SK-N-SH treated with all-trans-retinoic acid at 6 μM for 48 hours (cell line): ENCODE measurements around the gene ZGLP1.

ENCODE experiments used
- ATAC-seq: fragments of 200-7000 bp; cut with Tn5 transposase; 3 replicates; pipeline ENCODE4 v1.9.1; 2020; ENCODE audit warnings: mild to moderate bottlenecking, moderate library complexity
- CSDC2 ChIP-seq: fragments of 250-450 bp; sonication (Bioruptor Pico); IDR thresholded peaks from 2 replicates; pipeline ENCODE4 v1.5.0; 2020; ENCODE audit warnings: mild to moderate bottlenecking, moderate library complexity
- ISL1 ChIP-seq: fragments of 250-450 bp; sonication (Bioruptor Pico); IDR thresholded peaks from 2 replicates; pipeline ENCODE4 v2.1.2; 2022; ENCODE audit warnings: mild to moderate bottlenecking, moderate library complexity
- OSR1 ChIP-seq: fragments of 250-450 bp; sonication (Bioruptor Pico); IDR thresholded peaks from 2 replicates; pipeline ENCODE4 v1.8.0; 2022; ENCODE audit warnings: moderate library complexity, mild to moderate bottlenecking, inconsistent platforms
- POU6F1 ChIP-seq: fragments of 250-450 bp; sonication (Bioruptor Pico); IDR thresholded peaks from 2 replicates; pipeline ENCODE4 v1.8.0; 2021; ENCODE audit warnings: low read depth, mild to moderate bottlenecking, moderate library complexity, borderline replicate concordance
- TCF4 ChIP-seq: fragments of 250-450 bp; sonication (Bioruptor Pico); IDR thresholded peaks from 2 replicates; pipeline ENCODE4 v1.8.0; 2021; ENCODE audit warnings: mild to moderate bottlenecking, moderate library complexity, borderline replicate concordance
- TOX ChIP-seq: fragments of 250-450 bp; sonication (Bioruptor Pico); IDR thresholded peaks from 2 replicates; pipeline ENCODE4 v1.8.0; 2021; ENCODE audit warnings: mild to moderate bottlenecking, moderate library complexity, borderline replicate concordance
- ZFP3 ChIP-seq: fragments of 250-450 bp; sonication (Bioruptor Pico); IDR thresholded peaks from 2 replicates; pipeline ENCODE4 v1.5.0; 2020; ENCODE audit warnings: mild to moderate bottlenecking, moderate library complexity
- TF ChIP-seq, protein P1 (sequence below): fragments of 250-450 bp; sonication (Bioruptor Pico); IDR thresholded peaks from 2 replicates; pipeline ENCODE4 v1.5.1; 2021; ENCODE audit warnings: mild to moderate bottlenecking, moderate library complexity
- TF ChIP-seq, protein P2 (sequence below): fragments of 250-450 bp; sonication (Bioruptor Pico); IDR thresholded peaks from 2 replicates; pipeline ENCODE4 v1.5.0; 2020; ENCODE audit warnings: mild to moderate bottlenecking, moderate library complexity

ZGLP1 gene

DNA sequence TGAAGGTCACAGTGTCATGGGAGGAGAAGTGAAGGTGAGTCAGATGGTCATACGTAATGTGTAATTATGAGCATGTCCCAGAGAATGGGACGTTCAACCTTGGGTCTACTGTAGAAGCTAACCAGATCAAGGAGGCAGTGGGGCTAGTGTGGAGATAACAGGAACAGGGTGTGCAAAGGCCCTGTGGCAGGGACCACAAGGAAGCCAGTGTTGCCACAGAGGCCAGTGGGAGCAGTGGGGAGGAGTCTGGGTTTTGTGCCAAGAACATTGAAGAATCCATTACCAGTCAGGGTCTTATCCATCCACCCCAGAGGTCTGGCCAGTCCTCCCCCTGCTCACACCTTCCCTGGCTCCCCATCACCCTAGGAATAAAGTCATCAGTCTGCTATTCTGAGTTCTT, 54.3 kb downstream of the ZGLP1 start:
- no peak for ATAC-seq
- TF ChIP-seq ISL1 (CRISPR knock-in tag) = no peak
- no peak for TF ChIP-seq CSDC2 (CRISPR knock-in tag)
- TF ChIP-seq TOX (CRISPR knock-in tag) = no peak
- no peak for TF ChIP-seq TCF4
- TF ChIP-seq ZFP3 = no peak
- TF ChIP-seq, protein P1, sequence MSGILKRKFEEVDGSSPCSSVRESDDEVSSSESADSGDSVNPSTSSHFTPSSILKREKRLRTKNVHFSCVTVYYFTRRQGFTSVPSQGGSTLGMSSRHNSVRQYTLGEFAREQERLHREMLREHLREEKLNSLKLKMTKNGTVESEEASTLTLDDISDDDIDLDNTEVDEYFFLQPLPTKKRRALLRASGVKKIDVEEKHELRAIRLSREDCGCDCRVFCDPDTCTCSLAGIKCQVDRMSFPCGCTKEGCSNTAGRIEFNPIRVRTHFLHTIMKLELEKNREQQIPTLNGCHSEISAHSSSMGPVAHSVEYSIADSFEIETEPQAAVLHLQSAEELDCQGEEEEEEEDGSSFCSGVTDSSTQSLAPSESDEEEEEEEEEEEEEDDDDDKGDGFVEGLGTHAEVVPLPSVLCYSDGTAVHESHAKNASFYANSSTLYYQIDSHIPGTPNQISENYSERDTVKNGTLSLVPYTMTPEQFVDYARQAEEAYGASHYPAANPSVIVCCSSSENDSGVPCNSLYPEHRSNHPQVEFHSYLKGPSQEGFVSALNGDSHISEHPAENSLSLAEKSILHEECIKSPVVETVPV (CRISPR knock-in tag) = no peak
- TF ChIP-seq, protein P2, sequence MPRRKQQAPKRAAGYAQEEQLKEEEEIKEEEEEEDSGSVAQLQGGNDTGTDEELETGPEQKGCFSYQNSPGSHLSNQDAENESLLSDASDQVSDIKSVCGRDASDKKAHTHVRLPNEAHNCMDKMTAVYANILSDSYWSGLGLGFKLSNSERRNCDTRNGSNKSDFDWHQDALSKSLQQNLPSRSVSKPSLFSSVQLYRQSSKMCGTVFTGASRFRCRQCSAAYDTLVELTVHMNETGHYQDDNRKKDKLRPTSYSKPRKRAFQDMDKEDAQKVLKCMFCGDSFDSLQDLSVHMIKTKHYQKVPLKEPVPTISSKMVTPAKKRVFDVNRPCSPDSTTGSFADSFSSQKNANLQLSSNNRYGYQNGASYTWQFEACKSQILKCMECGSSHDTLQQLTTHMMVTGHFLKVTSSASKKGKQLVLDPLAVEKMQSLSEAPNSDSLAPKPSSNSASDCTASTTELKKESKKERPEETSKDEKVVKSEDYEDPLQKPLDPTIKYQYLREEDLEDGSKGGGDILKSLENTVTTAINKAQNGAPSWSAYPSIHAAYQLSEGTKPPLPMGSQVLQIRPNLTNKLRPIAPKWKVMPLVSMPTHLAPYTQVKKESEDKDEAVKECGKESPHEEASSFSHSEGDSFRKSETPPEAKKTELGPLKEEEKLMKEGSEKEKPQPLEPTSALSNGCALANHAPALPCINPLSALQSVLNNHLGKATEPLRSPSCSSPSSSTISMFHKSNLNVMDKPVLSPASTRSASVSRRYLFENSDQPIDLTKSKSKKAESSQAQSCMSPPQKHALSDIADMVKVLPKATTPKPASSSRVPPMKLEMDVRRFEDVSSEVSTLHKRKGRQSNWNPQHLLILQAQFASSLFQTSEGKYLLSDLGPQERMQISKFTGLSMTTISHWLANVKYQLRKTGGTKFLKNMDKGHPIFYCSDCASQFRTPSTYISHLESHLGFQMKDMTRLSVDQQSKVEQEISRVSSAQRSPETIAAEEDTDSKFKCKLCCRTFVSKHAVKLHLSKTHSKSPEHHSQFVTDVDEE = no peak
- no peak for TF ChIP-seq POU6F1 (CRISPR knock-in tag)
- no peak for TF ChIP-seq OSR1 (CRISPR knock-in tag)
